HG02884 (cell line): ENCODE results near the gene SDR9C7.
"Not testable (repeated sequence)": the region's sequence is repeated elsewhere in the genome, so short reads cannot be mapped to it uniquely, and the experiment has no call there.

Source experiments
- ATAC-seq: cut with Tn5 transposase; IDR thresholded peaks from one replicate; pipeline ENCODE4 v1.9.1; 2021; ENCODE audit warnings: mild to moderate bottlenecking, moderate library complexity; ENCODE audit not compliant: unreplicated experiment

Gene SDR9C7

GRCh38 chr12:56933826-56934625, at the start of gene SDR9C7:
TSS of gene SDR9C7 (minus strand) at chr12:56934408. CDS start at chr12:56934261, 147 bp downstream.
- no peak for ATAC-seq

GRCh38 chr12:56983386-56983785, 49.2 kb upstream of the SDR9C7 start:
- ATAC-seq = no peak

- ATAC-seq = not testable (repeated sequence)
Observed at GRCh38 chr12:56982578-56983236, 48.5 kb upstream of the SDR9C7 start.

DNA sequence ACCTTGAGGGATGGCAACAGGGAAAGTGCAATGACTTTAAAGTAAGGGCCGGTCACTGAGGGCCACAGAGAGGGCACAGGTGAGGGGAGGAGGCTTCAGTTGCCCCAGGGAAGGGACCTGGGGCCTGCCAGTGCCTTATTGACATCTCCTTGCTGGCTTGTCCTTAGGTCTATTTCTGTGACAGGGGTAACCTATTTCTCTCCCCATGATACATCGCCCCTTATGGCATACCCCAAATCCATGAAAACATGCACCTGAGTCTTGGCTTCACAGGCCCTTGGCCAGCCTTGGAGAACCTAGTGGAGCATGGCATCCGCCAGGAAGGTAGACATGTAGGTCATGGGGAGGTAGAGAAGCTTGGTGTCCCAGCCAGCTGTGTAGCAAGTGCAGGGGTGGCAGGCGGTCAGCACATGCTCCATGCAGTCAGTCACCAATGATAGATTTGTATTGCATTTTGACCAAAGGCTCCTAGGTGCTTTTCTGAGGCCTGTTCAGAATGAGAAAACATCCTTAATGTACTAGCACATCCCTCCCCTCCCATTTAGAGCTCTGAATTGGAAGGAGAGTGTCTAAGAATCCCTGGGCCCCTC, 46.8 kb upstream of the SDR9C7 start:
- ATAC-seq = no peak

GRCh38 chr12:56980268-56980667, 46.1 kb upstream of the SDR9C7 start:
- no peak for ATAC-seq

DNA sequence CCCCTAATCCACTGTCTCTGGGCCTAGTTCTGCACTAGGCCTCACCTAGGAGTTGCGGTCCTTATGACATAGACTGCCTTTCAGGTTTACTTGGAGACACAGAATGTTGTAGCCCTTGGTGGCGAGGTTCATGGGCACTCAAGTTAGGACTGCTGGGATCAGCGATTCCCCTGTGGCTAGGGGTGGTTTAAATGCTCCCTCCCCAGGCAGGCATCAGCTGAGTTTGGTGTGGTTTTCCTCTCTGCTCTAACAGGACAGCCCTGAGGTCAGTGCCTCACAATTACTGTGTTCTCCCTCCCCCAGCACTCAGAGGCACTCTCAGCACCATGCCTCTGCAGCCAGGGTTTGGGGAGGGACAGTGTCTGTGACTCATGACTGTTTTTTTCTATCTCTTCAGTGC, 45.4 kb upstream of the SDR9C7 start:
- no peak for ATAC-seq

DNA sequence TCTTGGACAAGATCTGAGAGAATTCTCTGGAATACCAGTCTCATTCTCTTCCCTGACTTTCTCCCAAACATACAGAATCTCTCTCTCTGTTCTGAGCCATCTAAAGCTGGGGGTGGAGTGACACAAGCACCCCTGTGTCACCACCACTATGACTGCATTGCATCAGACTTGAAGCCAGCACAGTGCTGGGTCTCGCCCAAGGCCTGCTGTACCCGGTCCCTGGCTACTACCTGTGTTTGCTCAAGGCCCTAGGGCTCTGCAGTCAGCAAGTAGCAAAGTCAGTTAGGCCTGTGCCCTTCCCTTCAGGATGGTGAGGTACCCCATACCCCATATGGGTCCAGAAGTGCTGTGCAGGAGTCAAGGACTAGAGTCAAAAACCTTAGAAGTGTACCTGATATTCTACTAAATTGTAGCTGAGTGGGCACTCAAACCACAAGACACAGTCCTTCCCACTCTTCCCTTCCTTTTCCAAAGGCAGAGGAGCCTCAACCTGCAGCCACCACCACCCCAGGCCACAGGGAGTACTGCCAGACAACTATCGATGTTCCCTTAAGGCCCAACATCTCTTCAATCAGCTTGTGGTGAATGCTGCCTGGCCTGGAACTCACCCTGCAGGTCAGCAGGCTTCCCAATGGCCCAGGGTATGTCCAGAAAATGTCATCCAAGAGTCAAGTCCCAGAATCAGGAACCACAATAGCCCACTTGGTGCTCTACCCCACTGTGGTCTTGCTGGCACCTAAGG, 44.4 kb upstream of the SDR9C7 start:
- no peak for ATAC-seq

- not testable (repeated sequence) for ATAC-seq
Observed at GRCh38 chr12:56977361-56977760, 43.2 kb upstream of the SDR9C7 start.

DNA sequence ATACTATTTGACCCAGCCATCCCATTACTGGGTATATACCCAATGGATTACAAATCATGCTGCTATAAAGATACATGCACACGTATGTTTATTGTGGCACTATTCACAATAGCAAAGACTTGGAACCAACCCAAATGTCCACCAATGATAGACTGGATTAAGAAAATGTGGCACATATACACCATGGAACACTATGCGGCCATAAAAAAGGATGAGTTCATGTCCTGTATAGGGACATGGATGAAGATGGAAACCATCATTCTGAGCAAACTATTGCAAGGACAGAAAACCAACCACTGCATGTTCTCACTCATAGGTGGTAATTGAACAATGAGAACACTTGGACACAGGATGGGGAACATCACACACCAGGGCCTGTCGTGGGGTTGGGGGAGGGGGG, 40.0 kb upstream of the SDR9C7 start:
- ATAC-seq = not testable (repeated sequence)

- not testable (repeated sequence) for ATAC-seq
Observed at GRCh38 chr12:56968910-56969309, 34.7 kb upstream of the SDR9C7 start.

GRCh38 chr12:56965997-56966642, 31.9 kb upstream of the SDR9C7 start:
- ATAC-seq = not testable (repeated sequence)

DNA sequence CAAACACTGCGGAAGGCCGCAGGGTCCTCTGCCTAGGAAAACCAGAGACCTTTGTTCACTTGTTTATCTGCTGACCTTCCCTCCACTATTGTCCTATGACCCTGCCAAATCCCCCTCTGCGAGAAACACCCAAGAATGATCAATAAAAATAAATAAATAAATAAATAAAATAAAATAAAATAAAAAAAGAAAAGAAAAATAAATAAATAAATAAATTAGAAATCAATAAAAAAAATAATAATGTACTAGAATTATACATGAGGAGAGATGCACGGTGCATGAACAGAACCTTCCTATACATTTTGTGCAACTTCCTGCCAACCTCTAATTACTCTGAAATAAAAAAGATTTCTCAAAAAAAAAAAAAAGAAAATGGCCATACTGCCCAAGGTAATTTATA, 30.9 kb upstream of the SDR9C7 start:
- not testable (repeated sequence) for ATAC-seq

DNA sequence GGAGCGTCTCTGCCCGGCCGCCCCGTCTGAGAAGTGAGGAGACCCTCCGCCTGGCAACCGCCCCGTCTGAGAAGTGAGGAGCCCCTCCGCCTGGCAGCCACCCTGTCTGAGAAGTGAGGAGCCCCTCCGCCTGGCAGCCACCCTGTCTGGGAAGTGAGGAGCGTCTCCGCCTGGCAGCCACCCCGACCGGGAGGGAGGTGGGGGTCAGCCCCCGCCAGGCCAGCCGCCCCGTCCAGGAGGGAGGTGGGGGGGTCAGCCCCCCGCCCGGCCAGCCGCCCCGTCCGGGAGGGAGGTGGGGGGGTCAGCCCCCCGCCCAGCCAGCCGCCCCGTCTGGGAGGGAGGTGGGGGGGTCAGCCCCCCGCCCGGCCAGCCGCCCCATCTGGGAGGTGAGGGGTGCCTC, 29.3 kb upstream of the SDR9C7 start:
- ATAC-seq = not testable (repeated sequence)

GRCh38 chr12:56962247-56962646, 28.0 kb upstream of the SDR9C7 start:
- not testable (repeated sequence) for ATAC-seq

DNA sequence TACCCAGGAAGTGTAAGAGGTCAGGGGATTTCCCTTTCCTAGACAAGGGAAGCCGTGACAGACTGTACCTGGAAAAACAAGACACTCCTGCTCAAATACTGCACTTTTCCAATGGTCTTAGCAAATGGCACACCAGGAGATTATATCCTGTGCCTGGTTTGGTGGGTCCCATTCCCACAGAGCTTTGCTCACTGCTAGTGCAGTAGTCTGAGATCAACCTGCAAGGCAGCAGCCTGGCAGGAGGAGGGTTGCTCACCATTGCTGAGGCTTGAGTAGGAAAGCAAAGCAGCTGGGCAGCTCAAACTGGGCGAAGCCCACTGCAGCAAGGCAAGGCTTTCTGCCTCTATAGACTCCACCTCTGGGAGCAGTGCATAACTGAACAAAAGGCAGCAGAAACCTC, 24.2 kb upstream of the SDR9C7 start:
- ATAC-seq = no peak

DNA sequence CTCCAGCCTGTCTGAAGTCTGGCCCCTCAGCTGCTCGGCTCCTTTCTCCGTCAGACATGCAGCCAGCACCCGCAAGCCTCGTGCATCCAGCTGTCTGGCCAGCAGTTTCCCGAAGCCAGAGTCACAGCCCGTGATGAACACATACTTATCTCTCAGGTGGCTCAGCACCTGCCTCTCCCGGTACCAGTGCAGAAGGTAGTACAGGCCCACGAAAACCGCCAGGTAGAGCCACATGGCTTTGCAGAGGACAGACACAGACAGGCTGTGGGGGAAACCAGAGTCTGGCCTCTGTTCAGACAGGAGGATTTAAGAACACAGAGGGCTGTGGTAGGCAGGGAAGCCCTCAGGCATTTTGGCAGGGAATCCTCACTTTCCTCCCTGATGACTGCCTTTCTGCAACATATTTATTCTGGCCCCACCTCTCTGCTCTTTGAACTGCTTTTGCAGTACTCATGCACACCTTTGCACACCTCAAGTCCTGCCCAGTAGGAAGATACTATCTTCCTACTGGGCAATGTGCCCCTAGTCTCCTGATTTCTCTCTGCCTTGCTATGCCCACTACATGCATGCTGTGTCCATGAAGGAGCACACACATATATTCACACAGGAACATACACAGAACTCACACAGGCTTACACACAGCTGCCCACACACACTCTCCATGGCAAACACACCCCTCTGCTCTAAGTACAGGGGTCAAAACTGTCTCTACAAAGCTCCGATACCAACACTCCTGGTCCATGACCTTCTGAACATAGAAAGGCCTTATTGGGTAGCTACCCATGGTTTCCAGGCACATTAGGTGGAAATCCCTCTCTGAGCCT, 23.2 kb upstream of the SDR9C7 start, which contains the start of gene RDH16:
Gene RDH16 (minus strand): TSS at position 380 of the 824 bp plus-strand sequence. CDS start 146 bp downstream, at position 234.
- ATAC-seq = no peak

DNA sequence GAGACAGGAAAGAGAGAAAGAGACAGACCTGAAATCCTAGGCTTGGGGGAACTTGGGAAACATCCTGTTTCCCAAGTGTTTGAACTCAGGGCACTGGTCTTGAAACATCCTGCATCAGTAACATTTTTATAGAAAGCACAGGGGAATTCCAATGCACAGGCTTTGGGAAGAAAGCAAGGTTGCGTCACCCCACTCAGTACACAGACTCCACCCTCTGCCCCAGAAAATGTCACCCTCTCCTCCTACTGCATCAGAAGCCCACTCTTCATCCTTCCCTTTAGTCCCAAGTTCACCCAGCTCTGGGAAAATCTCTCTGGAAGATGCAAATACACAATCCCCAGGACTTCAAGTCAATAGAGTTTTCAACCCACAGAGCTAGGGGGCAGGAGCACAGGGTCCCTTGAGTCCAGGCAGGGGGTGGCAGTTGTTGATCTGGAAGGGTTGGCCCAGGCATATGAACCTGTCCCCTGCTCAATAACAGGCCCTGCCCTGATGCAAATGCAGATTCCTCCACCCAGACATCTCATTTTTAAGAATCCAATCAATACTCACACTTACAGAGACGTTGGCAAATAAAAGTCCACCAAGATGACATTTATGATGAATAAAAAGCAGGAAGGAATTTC, 21.5 kb upstream of the SDR9C7 start:
- no peak for ATAC-seq

- no peak for ATAC-seq
Observed at GRCh38 chr12:56954958-56955355, 20.7 kb upstream of the SDR9C7 start.
